ENCODE results near the gene TANC1.

TANC1 gene

DNA sequence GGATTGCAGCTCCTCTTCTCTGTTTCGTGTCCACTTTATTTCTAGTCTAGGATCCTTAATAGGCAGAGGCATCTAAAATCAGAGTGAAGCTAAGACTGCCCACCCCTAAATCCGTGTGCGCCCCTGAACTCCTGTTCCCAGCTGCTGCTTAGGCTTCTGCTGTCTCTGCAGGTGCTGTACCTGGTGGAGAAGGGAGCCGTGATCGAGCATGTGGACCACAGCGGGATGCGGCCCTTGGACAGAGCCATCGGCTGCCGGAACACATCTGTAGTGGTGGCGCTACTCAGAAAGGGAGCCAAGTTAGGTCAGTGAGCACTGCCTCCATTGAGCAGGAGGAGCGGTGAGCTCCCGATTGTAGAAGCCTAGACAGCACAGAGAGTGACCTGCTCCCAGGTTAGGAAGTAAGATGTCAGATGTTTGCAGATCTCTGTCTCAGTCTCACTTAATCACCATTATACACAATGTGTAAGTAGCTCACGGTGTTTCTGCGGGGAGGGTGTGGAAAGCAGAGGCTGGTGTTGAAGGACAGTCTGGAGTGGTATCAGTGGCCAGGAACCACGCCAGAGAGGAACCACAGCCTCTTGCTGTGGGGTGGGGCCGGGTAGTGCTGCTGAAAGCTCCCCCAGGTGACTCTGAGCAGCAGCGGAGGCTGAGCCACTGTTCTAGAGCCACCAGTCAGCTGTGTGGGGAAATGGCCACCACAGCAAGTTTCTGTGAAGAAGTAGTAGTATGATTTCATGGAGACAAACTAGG is 255.8 kb downstream of the TANC1 start:
- Mint-ChIP-seq H3K36me3 (no peaks in the 10 kb centered on the region), H3K9me3 (no peaks in the 10 kb centered on the region), H3K4me3 (no peak overlapping the region), H3K27me3 (no peaks in the 10 kb centered on the region), H3K4me1 (no peaks in the 10 kb centered on the region), H3K27ac (no peak overlapping the region)
- ATAC-seq = no peak

DNA sequence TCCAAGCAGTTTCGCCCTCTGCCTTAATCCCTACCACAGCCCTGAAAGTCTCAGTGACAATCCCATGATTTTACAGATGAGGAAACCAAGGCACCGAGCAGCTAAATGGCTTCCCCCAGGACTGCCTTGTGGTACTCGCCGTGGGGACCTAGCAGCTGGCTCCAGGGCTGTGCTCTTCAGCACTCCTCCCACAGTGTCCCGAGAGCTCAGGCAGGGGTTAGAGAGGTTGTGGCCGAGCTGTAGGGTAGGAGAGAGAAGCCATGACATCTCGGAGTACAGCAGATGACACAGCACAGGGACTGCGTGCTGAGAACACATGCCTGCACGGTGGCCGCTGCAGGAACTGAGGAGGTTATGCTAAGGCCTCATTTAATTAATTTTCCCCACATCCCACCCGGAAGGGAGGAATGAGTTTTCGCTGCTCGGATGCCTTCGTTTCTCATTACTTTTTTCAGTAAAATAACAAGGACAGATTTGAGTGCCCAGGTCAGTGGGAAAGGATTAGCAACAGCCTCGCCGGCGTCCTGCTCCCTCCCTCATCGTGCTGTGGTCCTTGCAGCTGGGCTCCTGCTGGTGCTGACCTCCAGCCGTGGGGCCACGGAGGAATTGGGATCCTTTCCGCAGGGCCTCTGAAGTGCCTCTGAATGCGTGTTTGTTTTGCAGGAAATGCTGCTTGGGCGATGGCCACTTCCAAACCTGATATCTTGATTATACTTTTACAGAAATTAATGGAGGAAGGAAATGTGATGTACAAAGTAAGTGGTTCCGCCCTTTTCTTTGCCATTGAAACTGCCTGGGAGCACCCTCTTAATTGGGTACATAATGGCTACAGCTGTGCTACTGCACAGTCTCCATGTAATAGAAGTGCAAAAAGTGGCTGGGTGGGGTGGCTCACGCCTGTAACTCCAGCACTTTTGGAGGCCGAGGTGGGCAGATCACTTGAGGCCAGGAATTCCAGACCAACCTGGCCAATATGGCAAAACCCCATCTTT is 256.9 kb downstream of the TANC1 start:
- H3K27me3 Mint-ChIP-seq = no peaks in the 10 kb centered on the region
- H3K9me3 Mint-ChIP-seq = no peaks in the 10 kb centered on the region
- no peaks in the 10 kb centered on the region for H3K36me3 Mint-ChIP-seq
- H3K27ac Mint-ChIP-seq = no peak overlapping the region
- H3K4me1 Mint-ChIP-seq = no peaks in the 10 kb centered on the region
- no peak for ATAC-seq
- H3K4me3 Mint-ChIP-seq = no peak overlapping the region

DNA sequence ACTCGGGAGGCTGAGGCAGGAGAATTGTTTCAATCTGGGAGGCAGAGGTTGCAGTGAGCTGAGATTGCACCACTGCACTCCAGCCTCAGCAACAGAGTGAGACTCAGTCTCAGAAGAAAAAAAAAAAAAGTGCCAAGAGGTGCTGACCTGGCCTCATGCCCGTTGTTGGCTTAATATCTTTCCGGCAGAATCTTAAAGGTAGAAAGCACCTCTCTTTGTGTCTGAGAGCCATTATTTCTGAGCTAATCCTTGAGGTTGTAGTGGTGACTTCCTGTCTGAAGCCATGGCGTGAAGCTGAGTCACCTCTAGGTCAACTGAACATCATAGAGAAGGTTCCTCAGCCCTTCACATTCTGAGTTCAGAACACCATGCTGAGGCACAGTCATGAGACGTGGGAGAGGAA is 257.6 kb downstream of the TANC1 start:
- H3K36me3 Mint-ChIP-seq = no peaks in the 10 kb centered on the region
- no peaks in the 10 kb centered on the region for H3K4me1 Mint-ChIP-seq
- no peaks in the 10 kb centered on the region for H3K9me3 Mint-ChIP-seq
- no peak overlapping the region for H3K4me3 Mint-ChIP-seq
- H3K27me3 Mint-ChIP-seq = no peaks in the 10 kb centered on the region
- no peak for ATAC-seq
- no peak overlapping the region for H3K27ac Mint-ChIP-seq

DNA sequence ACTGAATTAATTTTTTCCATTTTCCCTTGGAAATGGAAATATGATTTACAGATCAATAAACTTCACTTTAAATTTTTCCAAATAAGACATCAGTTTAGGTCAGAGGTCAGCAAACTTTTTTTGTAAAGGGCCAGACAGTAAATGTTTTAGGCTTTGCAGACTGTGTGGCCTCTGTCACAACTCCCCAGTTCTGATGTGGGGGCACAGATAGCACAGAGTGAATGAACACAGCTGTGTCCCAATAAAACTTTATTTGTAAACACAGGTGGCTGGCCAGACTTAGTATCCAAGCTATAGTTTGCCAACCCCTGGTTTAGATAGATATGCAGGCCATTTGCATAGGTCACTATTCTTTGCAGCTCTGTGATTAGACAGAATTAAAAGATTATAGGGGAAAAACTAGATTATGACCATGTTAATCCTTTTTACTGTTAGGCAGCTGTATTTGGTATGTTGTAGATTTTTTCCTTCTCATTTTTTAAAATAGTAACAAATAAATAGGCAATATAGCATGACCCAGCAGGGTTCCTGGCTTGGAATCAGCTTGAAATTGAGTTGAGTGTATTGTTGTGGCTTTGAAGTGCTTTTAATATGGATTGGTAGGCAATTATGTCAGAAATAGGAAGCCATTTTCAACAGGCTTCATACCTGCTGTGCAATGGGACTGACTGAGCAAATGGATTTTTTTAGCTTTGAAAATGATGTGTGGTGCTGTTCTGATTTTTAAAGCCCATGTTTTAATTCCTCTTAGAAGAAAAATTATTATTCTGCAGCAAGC is 258.4 kb downstream of the TANC1 start:
- Mint-ChIP-seq H3K27ac (no peak overlapping the region), H3K4me3 (no peak overlapping the region), H3K27me3 (no peaks in the 10 kb centered on the region), H3K4me1 (no peaks in the 10 kb centered on the region), H3K36me3 (peaks cover under 1% of the 10 kb centered on the region), H3K9me3 (no peaks in the 10 kb centered on the region)
- ATAC-seq = no peak

DNA sequence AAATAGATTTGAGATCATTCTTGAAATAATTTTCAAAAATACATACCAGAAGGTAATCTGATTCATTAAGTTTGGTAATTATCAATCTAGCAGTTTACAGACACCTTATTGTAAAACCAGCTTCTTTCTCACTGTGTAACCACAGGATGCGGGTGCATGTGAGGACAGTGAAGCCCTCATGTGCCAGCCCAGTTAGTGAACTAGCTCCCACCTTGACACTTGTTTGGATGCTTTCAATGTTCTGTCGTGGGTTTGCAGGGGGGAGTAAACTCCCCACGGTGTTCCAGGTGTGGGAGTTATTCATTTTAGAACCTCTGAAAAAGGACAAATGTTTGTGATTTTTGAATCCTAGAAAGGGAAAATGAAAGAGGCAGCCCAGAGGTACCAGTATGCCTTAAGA is 259.0 kb downstream of the TANC1 start:
- Mint-ChIP-seq H3K9me3 (no peaks in the 10 kb centered on the region), H3K36me3 (peaks cover 6% of the 10 kb centered on the region), H3K27ac (no peak overlapping the region), H3K27me3 (no peaks in the 10 kb centered on the region), H3K4me3 (no peak overlapping the region), H3K4me1 (no peaks in the 10 kb centered on the region)
- no peak for ATAC-seq

DNA sequence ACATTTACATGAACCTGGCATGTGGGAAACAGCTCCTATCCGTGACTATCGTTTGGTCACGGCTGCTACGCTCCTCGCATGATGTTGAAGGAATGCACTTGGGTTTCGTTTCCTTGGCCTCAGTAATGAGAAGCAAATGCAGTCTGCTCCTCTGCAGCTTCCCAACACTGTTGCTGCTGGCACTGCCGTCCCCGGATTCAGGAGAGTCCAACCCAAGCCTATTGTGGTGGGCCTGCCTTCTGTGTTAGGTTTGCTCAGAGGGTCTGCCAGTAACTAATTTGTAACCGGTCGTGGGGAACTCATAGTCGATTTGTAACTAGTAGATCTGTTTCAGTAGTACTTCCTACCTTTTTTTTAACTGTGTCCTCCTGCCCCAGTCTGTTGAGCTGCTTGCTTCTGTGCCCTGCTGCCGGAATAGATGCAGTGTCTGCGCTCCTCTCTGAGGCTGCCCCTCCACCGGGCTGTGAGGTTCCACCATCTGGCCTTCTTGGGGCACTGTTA is 259.7 kb downstream of the TANC1 start:
- peaks cover 10% of the 10 kb centered on the region for H3K36me3 Mint-ChIP-seq

DNA sequence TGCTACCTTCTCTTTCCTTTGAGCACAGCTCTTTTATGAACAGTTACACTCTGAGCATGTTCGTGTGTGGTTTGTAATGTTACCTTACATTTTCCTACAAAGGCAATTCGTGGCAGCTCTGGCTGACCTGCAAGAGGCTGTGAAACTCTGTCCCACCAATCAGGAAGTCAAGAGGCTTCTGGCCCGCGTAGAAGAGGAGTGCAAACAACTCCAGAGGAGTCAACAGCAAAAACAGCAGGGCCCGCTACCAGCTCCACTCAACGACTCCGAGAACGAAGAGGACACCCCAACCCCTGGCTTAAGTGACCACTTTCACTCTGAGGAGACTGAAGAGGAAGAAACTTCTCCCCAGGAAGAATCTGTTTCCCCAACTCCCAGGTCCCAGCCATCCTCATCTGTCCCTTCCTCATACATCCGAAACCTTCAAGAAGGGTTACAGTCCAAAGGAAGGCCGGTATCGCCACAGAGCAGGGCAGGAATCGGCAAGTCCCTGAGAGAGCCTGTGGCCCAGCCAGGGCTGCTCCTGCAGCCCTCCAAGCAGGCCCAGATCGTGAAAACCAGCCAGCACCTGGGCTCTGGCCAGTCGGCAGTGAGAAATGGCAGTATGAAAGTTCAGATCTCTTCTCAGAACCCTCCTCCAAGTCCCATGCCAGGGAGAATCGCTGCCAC is 261.2 kb downstream of the TANC1 start:
- ATAC-seq = no peak
- H3K36me3 Mint-ChIP-seq = peaks cover 20% of the 10 kb centered on the region
- H3K27me3 Mint-ChIP-seq = no peaks in the 10 kb centered on the region
- no peak overlapping the region for H3K4me3 Mint-ChIP-seq
- no peaks in the 10 kb centered on the region for H3K9me3 Mint-ChIP-seq
- H3K4me1 Mint-ChIP-seq = no peaks in the 10 kb centered on the region
- no peak overlapping the region for H3K27ac Mint-ChIP-seq

More for the DNA sequence above, 259.7 kb downstream of the TANC1 start:
- Mint-ChIP-seq H3K4me1 (no peaks in the 10 kb centered on the region), H3K4me3 (no peak overlapping the region), H3K27me3 (no peaks in the 10 kb centered on the region), H3K9me3 (no peaks in the 10 kb centered on the region), H3K27ac (no peak overlapping the region)
- ATAC-seq = no peak

DNA sequence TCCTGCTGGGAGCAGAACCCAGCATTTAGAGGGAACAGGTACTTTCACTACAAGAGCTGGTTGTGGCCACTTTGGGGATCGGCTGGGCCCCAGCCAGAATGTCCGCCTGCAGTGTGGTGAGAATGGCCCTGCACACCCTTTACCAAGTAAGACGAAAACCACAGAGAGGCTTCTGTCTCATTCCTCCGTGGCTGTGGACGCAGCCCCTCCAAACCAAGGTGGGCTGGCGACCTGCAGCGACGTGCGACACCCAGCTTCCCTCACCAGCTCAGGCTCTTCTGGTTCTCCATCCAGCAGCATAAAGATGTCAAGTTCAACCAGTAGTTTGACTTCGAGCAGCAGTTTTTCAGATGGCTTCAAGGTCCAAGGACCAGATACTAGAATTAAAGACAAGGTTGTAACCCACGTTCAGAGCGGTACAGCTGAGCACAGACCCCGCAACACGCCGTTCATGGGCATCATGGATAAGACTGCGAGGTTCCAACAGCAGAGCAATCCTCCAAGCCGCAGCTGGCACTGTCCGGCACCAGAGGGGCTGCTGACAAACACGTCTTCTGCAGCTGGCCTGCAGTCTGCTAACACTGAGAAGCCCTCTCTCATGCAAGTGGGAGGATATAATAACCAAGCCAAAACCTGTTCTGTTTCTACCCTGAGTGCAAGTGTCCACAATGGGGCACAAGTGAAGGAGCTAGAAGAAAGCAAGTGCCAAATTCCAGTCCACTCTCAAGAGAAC is 261.9 kb downstream of the TANC1 start:
- Mint-ChIP-seq H3K27ac (no peak overlapping the region), H3K4me3 (no peak overlapping the region), H3K27me3 (no peaks in the 10 kb centered on the region), H3K4me1 (no peaks in the 10 kb centered on the region), H3K36me3 (peaks cover 27% of the 10 kb centered on the region), H3K9me3 (no peaks in the 10 kb centered on the region)
- ATAC-seq = no peak

DNA sequence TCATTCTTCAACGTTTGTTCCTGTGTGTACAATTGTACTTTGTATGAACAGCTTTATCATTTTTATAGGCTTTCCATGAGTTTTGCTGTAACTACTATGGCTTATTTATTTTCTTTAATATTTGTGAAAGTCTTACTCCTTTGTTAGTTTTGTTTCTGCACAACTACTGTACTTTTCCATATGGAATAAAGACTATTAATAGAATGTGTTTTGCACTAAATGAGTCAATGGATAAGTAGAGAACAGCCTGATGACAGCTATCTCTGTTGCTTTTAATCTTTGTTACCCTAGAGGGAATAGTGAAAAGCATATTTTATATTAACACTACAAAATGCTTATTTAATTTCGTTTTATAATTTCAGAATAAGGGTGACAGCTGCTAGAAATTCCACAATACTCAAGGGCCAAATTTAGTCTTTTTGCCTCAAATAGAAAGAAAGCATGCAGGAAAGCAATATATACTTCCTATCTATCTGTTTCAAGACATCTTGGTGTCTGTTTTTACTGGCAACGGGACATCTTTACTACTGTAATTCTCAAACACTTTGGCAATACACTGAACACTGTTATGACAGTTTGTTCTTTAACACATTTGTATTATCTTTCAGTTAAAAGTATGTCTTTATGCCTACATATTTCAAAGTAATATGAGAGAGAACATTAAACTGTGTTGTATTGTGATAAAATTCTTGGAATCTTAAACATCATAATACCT is 264.2 kb downstream of the TANC1 start:
- no peak for ATAC-seq
- Mint-ChIP-seq H3K4me1 (no peaks in the 10 kb centered on the region), H3K4me3 (no peak overlapping the region), H3K9me3 (no peaks in the 10 kb centered on the region), H3K27me3 (no peaks in the 10 kb centered on the region), H3K27ac (no peak overlapping the region), H3K36me3 (peaks cover 39% of the 10 kb centered on the region)

DNA sequence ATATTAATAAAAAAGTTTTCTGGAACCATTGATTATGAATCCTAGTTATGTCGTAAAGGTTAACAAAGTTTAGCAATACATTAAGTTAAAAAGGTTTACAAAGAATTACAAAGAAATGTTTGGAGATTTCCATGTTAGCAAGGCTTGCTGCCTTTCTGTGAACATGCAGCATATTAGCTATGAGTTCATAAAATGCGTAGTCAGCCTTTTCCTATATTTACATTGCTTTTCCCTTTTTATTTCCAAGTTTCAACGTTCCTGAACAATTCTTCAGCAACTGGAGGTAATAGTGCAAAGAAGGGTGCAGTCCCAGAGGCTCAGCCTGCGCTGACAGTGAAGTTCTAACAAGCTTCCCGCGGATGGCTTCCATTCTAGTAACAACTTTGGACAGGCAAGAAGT is 266.4 kb downstream of the TANC1 start:
- no peak overlapping the region for H3K27ac Mint-ChIP-seq
- H3K36me3 Mint-ChIP-seq = peaks cover 53% of the 10 kb centered on the region
- no peaks in the 10 kb centered on the region for H3K9me3 Mint-ChIP-seq
- H3K4me3 Mint-ChIP-seq = no peak overlapping the region
- no peaks in the 10 kb centered on the region for H3K27me3 Mint-ChIP-seq
- ATAC-seq = no peak
- no peaks in the 10 kb centered on the region for H3K4me1 Mint-ChIP-seq

DNA sequence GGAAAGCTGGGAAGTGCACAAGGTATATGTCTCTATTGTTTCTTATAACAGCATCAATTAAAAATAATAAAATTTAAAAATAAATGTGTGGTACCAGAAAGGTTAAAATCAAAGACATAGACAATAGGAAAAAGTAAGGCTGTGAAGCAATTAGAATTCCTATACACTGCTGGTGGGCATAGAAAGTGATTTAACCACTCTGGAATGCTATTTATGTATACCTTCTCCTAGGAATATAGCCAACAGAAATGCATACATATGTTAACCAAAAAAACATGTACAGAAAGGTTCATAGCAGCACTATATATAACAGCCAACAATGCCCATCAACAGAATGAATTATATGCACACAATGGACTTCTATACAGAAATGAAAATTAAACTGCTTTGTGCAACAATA is 275.1 kb downstream of the TANC1 start:
- Mint-ChIP-seq H3K27ac (no peak overlapping the region), H3K9me3 (no peaks in the 10 kb centered on the region), H3K27me3 (no peaks in the 10 kb centered on the region), H3K36me3 (peaks cover 66% of the 10 kb centered on the region), H3K4me1 (no peaks in the 10 kb centered on the region), H3K4me3 (no peak overlapping the region)
- no peak for ATAC-seq

DNA sequence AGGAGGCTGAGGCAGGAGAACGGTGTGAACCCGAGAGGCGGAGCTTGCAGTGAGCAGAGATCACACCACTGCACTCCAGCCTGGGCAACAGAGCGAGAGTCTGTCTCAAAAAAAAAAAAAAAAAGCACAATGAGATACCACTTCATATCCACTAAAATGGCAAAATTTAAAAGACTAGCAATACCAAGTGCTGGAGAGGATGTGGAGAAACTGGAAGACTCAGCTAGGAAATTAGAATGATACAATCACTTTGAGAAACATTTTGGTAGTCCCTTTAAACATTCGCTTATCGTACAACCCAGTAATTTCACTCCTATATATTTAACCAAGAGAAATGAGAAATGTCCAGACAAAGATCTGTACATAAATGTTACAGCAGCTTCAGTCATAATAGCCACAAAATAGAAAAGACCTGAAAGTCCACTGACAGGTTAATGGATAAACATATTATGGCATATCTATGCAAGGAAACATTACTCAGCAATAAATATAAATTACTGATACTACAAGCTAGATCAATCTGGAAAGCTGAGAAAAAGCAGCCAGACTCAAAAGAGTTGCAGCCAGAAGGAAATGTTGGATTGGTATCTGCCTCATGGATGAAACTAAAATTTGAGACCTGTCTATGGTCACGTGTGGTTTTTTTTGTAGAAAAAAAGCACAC is 278.0 kb downstream of the TANC1 start:
- ATAC-seq = no peak
- H3K27ac Mint-ChIP-seq = no peak overlapping the region
- peaks cover 15% of the 10 kb centered on the region for H3K4me1 Mint-ChIP-seq
- H3K9me3 Mint-ChIP-seq = no peaks in the 10 kb centered on the region
- no peaks in the 10 kb centered on the region for H3K27me3 Mint-ChIP-seq
- H3K4me3 Mint-ChIP-seq = no peak overlapping the region
- peaks cover 63% of the 10 kb centered on the region for H3K36me3 Mint-ChIP-seq

DNA sequence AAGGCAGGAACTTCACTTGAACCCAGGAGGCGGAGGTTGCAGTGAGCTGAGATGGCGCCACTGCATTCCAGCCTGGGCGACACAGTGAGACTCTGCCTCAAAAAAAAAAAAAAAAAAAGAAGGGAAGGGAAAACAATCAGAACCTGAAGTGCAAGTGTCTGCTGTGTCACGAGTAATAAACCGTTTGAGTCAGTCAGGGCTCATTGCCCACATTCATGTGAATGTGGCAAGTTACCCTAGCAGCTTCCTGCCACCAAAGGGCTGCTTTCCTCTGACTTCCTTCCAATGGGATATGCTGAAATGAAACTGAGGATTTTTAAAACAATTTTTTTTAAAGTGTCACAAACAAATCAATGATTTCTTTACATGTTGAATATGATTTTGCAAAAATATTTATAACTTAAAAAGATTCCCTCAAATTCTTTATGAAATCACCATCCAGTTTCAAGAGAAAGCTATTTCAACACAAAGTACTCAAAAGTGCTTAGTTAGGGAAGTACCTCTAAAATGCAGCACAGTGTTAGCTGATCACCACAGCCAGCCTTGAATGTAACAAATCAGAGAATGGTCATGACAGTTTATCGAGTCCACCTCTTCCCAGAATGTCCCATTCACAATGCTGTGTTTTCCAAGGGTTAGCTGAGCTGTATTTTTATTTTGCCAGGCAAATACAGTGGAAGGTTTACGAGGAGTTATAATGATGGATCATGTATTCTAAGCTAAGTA is 281.7 kb downstream of the TANC1 start:
- H3K27ac Mint-ChIP-seq = peak overlapping the region; percentile 62
- peaks cover 61% of the 10 kb centered on the region for H3K36me3 Mint-ChIP-seq
- H3K4me1 Mint-ChIP-seq = peaks cover 15% of the 10 kb centered on the region
- H3K9me3 Mint-ChIP-seq = no peaks in the 10 kb centered on the region
- H3K4me3 Mint-ChIP-seq = no peak overlapping the region
- no peaks in the 10 kb centered on the region for H3K27me3 Mint-ChIP-seq
- ATAC-seq = no peak
